ENCODE measurements around the gene DBNDD1. TPM values are rescaled to one million over a fixed set of nuclear protein-coding genes. Genes with fewer than 3 reads are reported as not detected.

DBNDD1 gene
- total RNA-seq, 4 donors from 2014 or later: 2.1 to 14.3 (median 5.1) TPM

DNA sequence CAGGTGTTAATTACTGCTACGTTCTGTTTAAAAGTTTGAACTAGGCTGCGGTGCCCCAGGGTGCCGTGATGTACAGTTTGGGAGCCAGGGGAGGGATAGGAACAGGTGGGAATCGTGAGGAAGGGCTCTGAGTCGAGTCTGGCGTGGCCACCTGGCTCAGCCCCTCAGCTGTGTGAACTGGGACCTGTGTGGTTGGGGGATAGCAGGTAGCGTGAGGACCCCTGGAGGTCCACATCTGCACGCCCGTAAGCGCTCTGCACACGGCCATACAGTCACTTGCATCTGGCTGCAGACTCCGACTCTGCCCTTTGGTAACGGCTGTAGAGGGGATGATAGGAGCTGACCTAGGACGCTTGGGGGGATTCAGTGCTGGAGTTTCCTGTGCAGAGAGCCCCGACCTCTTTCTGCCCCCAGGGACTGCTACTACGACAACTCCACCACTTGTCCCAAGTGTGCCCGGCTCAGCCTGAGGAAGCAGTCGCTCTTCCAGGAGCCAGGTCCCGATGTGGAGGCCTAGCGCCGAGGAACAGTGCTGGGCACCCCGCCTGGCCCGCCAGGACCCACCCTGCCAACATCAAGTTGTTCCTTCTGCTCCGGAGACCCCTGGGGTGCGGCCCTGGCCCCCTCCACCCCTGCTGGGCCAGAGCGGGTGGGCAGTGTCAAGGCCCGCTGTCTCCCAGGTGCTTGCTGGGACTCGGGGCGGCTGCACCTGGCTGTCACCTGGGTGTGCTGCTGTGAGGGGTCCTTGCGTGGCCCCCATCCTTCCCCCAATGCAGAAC lies 53.6 kb downstream of the DBNDD1 start:
- Histone ChIP-seq H3K27me3 (no peaks in the 10 kb centered on the region), H3K4me1 (peaks cover 0 to 9% (median 0%) of the 10 kb centered on the region in 4 donors), H3K36me3 (peaks cover 0 to 65% (median 54%) of the 10 kb centered on the region in 4 donors), H3K4me3 (no peak overlapping the region), H3K9me3 (no peaks in the 10 kb centered on the region), H3K27ac (replicated peaks in 1 of 4) (no peak overlapping the region)
- WGBS: 89% methylated on average over 29 of the region's 30 CpGs
- DNase-seq (ENCODE audit: extremely low spot score): no peak
- TF ChIP-seq POLR2A (IDR thresholded peaks at IDR 0.05; ENCODE audit: low read depth) (no peak), EP300 (IDR thresholded peaks at IDR 0.05) (no peak)
- intact Hi-C loops (cut with DNase I): no loop called here

DNA sequence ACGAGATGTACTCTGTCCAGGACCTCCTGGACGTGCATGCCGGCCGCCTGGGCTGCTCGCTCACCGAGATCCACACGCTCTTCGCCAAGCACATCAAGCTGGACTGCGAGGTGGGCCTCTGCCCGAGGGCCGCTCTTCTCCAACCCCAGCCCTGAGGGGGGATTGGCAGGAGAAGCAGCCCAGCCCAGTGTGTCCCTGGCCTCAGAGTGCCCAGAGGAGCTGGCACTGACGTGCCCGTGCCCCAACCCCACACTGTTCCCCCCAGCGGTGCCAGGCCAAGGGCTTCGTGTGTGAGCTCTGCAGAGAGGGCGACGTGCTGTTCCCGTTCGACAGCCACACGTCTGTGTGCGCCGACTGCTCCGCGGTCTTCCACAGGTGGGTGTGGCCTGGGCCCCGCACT lies 55.1 kb downstream of the DBNDD1 start:
- no peak for TF ChIP-seq EP300 (IDR thresholded peaks at IDR 0.05)
- no peak for TF ChIP-seq POLR2A (IDR thresholded peaks at IDR 0.05; ENCODE audit: low read depth)
- TF ChIP-seq, protein P1, sequence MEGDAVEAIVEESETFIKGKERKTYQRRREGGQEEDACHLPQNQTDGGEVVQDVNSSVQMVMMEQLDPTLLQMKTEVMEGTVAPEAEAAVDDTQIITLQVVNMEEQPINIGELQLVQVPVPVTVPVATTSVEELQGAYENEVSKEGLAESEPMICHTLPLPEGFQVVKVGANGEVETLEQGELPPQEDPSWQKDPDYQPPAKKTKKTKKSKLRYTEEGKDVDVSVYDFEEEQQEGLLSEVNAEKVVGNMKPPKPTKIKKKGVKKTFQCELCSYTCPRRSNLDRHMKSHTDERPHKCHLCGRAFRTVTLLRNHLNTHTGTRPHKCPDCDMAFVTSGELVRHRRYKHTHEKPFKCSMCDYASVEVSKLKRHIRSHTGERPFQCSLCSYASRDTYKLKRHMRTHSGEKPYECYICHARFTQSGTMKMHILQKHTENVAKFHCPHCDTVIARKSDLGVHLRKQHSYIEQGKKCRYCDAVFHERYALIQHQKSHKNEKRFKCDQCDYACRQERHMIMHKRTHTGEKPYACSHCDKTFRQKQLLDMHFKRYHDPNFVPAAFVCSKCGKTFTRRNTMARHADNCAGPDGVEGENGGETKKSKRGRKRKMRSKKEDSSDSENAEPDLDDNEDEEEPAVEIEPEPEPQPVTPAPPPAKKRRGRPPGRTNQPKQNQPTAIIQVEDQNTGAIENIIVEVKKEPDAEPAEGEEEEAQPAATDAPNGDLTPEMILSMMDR (IDR thresholded peaks at IDR 0.05): no peak
- no peak for TF ChIP-seq POLR2AphosphoS5 (IDR thresholded peaks at IDR 0.05)
- Histone ChIP-seq H3K36me3 (peaks cover 0 to 79% (median 62%) of the 10 kb centered on the region in 4 donors), H3K4me3 (no peak overlapping the region), H3K4me1 (no peaks in the 10 kb centered on the region), H3K27me3 (no peaks in the 10 kb centered on the region), H3K27ac (replicated peaks in 1 of 4) (no peak overlapping the region), H3K9me3 (no peaks in the 10 kb centered on the region)
- intact Hi-C loops (cut with DNase I): no loop called here
- DNase-seq (ENCODE audit: extremely low spot score): no peak
- 95% methylated on average over 13 of the region's 25 CpGs for WGBS

DNA sequence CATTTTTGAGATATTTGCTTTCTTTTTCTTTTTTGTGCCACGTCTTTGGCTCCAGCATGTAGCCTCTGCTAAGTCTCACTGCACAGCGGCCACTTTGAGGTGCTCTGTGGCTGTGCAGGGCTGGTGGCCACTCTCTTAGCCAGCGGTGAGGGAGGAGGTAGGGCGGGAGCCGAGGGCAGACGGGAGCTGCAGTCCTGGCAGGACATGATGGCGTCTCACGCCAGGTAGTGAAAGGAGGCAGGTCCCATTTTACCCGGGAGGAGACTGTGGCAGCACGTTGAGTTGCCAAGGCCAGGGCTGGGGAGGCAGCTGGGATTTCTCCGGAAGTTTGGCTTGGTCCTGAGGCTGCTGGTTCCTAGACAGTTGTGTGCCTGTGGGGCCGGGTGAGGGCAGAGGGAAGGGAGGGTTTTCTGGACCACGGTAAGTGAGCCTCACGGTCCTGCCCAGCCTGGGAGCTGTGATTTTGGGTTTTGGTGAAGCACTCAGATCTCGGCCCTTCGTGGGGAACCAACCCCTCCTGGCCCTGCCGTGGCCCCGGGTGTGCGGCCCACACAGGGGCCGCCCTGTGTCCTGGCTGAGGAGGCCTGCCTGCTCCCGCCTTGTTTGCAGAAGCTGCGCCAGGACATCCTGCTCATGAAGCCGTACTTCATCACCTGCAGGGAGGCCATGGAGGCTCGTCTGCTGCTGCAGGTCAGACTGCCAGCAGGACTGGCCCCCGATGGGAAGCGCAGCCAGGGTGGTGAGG lies 56.3 kb downstream of the DBNDD1 start:
- WGBS: 87% methylated on average over 17 of the region's 26 CpGs
- no peaks in the 10 kb centered on the region for H3K4me1 ChIP-seq
- peaks cover 6 to 92% (median 74%) of the 10 kb centered on the region in 4 donors for H3K36me3 ChIP-seq
- H3K27me3 ChIP-seq: no peaks in the 10 kb centered on the region
- intact Hi-C loops (cut with DNase I): no loop called here
- H3K27ac ChIP-seq (replicated peaks in 1 of 4): no peak overlapping the region
- no peak for DNase-seq (ENCODE audit: extremely low spot score)
- H3K4me3 ChIP-seq: no peak overlapping the region
- no peaks in the 10 kb centered on the region for H3K9me3 ChIP-seq
- no peak for TF ChIP-seq POLR2AphosphoS5 (IDR thresholded peaks at IDR 0.05)
- TF ChIP-seq, protein P1 (IDR thresholded peaks at IDR 0.05): no peak
- TF ChIP-seq EP300 (IDR thresholded peaks at IDR 0.05): no peak
- TF ChIP-seq POLR2A (IDR thresholded peaks at IDR 0.05; ENCODE audit: low read depth): no peak

DNA sequence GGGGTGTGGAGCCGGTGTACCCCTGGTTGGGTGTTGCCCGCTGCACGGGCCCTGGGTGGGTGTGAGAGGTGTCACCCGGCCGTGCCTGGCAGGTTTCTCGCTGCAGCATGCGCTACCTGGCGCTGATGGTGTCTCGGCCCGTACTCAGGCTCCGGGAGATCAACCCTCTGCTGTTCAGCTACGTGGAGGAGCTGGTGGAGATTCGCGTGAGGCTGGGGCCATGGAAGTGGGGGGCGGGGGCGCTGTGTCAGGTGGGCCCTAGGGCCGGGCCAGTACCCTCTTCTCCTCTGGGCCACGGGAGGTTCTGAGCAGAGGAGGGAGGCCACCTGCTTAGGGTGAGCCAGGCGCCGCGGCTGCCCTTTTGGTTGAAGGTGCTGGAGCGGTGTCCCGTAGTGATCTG lies 57.3 kb downstream of the DBNDD1 start:
- intact Hi-C loops (cut with DNase I): no loop called here
- no peaks in the 10 kb centered on the region for H3K9me3 ChIP-seq
- TF ChIP-seq, protein P1 (IDR thresholded peaks at IDR 0.05): no peak
- no peak for TF ChIP-seq EP300 (IDR thresholded peaks at IDR 0.05)
- TF ChIP-seq POLR2AphosphoS5 (IDR thresholded peaks at IDR 0.05): no peak
- no peak for TF ChIP-seq POLR2A (IDR thresholded peaks at IDR 0.05; ENCODE audit: low read depth)
- H3K4me1 ChIP-seq: no peaks in the 10 kb centered on the region
- 96% methylated on average over 13 of the region's 23 CpGs for WGBS
- H3K4me3 ChIP-seq: no peak overlapping the region
- H3K36me3 ChIP-seq: peaks cover 6 to 99% (median 81%) of the 10 kb centered on the region in 4 donors
- H3K27ac ChIP-seq (replicated peaks in 1 of 4): no peak overlapping the region
- H3K27me3 ChIP-seq: no peaks in the 10 kb centered on the region
- no peak for DNase-seq (ENCODE audit: extremely low spot score)

DNA sequence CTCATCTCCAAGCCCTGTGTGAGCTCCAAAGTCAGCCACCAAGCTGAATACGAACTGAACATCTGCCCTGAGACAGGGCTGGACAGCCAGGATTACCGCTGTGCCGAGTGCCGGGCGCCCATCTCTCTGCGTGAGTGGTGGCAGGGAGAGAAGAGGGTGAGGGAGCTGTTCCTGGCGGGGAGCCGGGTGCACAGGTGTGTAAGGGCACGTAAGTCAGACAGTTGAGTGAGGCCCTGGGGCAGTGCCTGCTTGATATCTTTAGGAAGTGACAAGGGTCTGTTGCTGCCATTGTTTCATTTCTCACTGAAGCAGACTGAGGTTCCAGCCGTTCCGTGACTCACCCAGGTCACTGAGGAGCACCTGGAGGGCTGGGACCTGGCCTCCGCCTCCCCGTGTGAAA lies 58.3 kb downstream of the DBNDD1 start:
- TF ChIP-seq POLR2A (IDR thresholded peaks at IDR 0.05; ENCODE audit: low read depth): no peak
- Histone ChIP-seq H3K9me3 (no peaks in the 10 kb centered on the region), H3K36me3 (peaks cover 6 to 100% (median 86%) of the 10 kb centered on the region in 4 donors), H3K4me3 (no peak overlapping the region), H3K27ac (replicated peaks in 1 of 4) (no peak overlapping the region), H3K27me3 (no peaks in the 10 kb centered on the region), H3K4me1 (no peaks in the 10 kb centered on the region)
- 93% methylated on average over 13 of the region's 13 CpGs for WGBS
- intact Hi-C loops (cut with DNase I): no loop called here
- DNase-seq (ENCODE audit: extremely low spot score): no peak
